Ishikawa (cell line): ENCODE results near the gene GLB1L.

Source experiments
- CREB1 ChIP-seq: IDR thresholded peaks from 2 replicates; pipeline ENCODE4 v1.6.1; 2012; ENCODE audit warnings: low read depth
- TEAD4 ChIP-seq: IDR thresholded peaks from 2 replicates; pipeline ENCODE4 v1.6.1; 2012
- USF1 ChIP-seq: IDR thresholded peaks from 2 replicates; pipeline ENCODE4 v1.6.1; 2012
- ZBTB7A ChIP-seq: IDR thresholded peaks from 2 replicates; pipeline ENCODE4 v1.6.1; 2012; ENCODE audit warnings: low read depth

GRCh38 chr2:219252570-219252899, 7.3 kb upstream of the GLB1L start:
- TF ChIP-seq ZBTB7A (no peak), USF1 (no peak), CREB1 (no peak), TEAD4 (no peak)
